PFSK-1 (cell line): ENCODE data around the gene TMEM72.
A peak's percentile ranks its signal among the peaks of the same experiment; 100 is the strongest.

ENCODE experiments used
- FOXP2 ChIP-seq: optimal IDR thresholded peaks from 2 replicates; pipeline ENCODE3; 2011; ENCODE audit warnings: borderline replicate concordance, control low read depth, inconsistent platforms; ENCODE audit not compliant: insufficient read depth; ENCODE audit errors: extremely low read length, extremely low read depth
- POLR2AphosphoS5 ChIP-seq: IDR thresholded peaks from 2 replicates; pipeline ENCODE4 v1.6.1; 2012; ENCODE audit warnings: low read depth, mild to moderate bottlenecking, control low read depth, low read length, moderate library complexity
- REST ChIP-seq, 2 experiments: IDR thresholded peaks; 2 replicates each; pipeline versions ENCODE4 v1.6.1 to v1.8.0; 2011 to 2012; ENCODE audit warnings: low read depth in 2 of 2, low read length in 2 of 2, control low read depth in 1 of 2, inconsistent platforms in 1 of 2, mild to moderate bottlenecking in 1 of 2, moderate library complexity in 1 of 2; ENCODE audit not compliant: insufficient read depth in 1 of 2
- SIN3A ChIP-seq: IDR thresholded peaks from 2 replicates; pipeline ENCODE4 v1.6.1; 2012; ENCODE audit warnings: mild to moderate bottlenecking, low read length, moderate library complexity, borderline replicate concordance; ENCODE audit not compliant: insufficient read depth
- TAF1 ChIP-seq: IDR thresholded peaks from 2 replicates; pipeline ENCODE4 v1.6.1; 2012; ENCODE audit warnings: low read length, control low read depth, borderline replicate concordance; ENCODE audit not compliant: insufficient read depth

TMEM72 gene

GRCh38 chr10:44932517-44933450 lies 21.6 kb downstream of the TMEM72 start:
- TF ChIP-seq REST (IDR thresholded peaks at IDR 0.05; ENCODE audit: insufficient read depth in 1 of 2, low read depth in 2 of 2, low read length in 2 of 2) (no peak), FOXP2 (peak; percentile 64), POLR2AphosphoS5 (no peak)

DNA sequence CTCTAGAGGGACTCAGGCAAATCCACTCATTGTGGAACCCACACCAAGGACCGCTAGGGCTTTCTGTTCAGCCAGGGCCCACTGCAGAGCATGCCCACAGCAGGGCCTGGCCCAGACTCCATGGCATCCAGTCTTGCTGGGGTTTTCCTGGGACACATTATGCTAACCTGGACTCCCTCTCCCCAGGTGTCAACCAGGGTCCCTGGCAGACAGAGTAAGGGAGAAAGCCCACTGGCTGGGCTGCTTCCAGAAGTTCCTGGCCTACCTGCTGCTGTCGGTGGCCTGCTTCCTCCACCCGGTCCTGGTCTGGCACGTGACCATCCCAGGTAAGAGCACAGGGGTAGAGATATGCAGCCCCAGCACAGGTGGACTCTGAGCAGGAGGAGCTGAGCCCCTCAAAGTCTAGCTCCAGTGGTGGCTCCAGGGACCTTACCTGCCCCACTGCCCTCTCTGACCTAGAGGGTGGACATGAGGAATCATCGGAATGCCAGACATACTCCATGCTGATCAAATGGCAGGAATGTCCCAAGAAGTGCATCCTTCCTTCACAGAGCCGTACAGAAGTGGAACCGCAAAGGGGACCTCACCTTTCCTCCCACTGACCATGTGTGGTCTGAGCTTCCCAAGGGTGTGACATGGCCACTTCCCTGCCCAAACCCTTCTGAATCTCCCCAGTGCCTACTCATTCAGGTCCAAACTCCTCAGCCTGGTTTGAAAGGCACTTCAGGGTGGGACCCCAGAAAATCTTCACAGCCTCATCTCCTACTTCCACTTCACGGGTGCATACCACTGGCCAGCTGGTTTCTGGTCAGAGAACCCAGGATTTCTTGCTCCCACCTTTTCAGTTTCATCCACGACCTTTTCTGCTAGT lies 22.5 kb downstream of the TMEM72 start:
- TF ChIP-seq SIN3A (no peak), POLR2AphosphoS5 (no peak), TAF1 (no peak), FOXP2 (no peak), REST (IDR thresholded peaks at IDR 0.05; ENCODE audit: insufficient read depth in 1 of 2, low read depth in 2 of 2, low read length in 2 of 2) (no peak)

DNA sequence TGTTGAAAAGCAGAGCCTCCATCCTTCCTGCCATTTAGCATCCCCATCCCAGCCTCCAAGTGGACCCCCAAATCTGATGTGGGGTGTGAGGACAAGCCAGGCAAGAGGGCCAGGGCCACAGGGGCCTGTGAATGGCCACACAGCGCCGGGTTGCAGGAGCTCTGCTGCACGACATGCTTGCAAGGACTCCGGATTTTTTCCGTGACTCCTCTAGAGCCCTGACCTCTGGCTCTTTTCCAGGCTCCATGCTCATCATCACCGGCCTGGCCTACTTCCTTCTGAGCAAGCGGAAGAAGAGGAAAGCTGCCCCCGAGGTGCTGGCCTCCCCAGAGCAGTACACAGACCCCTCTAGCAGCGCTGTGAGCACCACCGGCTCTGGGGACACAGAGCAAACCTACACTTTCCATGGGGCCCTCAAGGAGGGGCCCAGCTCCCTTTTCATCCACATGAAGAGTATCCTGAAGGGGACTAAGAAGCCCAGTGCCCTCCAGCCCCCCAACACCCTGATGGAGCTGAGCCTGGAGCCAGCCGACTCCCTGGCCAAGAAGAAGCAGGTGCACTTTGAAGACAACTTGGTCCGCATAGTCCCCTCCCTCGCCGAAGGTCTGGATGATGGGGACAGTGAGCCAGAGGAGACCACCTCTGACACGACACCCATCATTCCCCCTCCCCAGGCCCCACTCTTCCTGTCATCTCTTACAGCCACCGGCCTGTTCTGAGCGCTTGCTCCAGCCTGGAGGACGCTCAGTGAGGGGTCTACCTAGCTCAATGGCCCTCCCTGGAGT lies 23.5 kb downstream of the TMEM72 start:
- TF ChIP-seq SIN3A (no peak), POLR2AphosphoS5 (no peak), FOXP2 (no peak), REST (IDR thresholded peaks at IDR 0.05; ENCODE audit: insufficient read depth in 1 of 2, low read depth in 2 of 2, low read length in 2 of 2) (no peak), TAF1 (no peak)

DNA sequence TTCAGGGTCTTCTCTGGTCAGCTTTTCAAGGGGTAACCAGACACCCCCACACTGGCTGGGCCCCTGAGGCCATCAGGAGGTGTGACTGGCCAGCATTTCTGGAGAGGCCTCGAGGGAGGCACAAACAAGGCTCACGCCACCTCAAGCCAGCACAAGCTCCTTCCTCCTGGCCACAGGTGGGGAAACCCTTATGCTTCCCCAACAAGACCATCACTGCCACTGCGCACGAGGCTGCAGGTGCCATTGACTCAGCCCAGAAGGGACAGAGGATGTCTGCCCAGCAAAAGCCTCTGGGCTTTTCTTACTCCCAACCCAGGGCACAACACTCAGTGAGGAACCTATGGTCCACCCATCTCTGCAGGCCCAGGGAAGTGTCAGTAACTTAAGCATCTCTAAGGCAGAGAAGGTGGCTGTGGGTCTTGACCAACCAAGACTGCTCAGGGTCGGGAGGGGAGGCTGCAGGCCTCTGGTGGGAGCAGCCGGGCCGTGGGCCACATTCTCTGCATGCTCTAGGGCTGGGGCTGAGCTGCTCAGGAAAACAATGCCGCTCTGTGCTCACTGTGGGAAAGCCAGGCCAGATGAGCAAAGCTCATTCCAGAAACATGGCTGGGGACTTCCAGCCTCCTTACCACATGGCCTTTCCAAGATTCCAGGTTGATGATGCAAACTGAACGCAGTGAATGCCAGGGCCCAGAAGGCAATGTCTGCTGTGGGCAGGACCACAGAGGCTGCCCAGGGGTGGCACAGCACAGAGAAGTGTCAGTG lies 24.2 kb downstream of the TMEM72 start:
- TF ChIP-seq SIN3A (no peak), POLR2AphosphoS5 (no peak), REST (IDR thresholded peaks at IDR 0.05; ENCODE audit: insufficient read depth in 1 of 2, low read depth in 2 of 2, low read length in 2 of 2) (no peak), TAF1 (no peak), FOXP2 (no peak)
